LNCaP clone FGC (cell line): Measurements from ENCODE around the gene MCM3.

Experiments
- DNase-seq: peaks from one replicate; pipeline ENCODE4 v3.0.0-alpha.2; 2011; ENCODE audit warnings: low read depth
- H3K4me3 ChIP-seq: 2 replicates; pipeline ENCODE4 v1.5.1; 2011; ENCODE audit warnings: mild to moderate bottlenecking, low read depth, low read length, control low read depth
- TF ChIP-seq, protein P1 (sequence below): IDR thresholded peaks from 2 replicates; pipeline ENCODE4 v1.5.1; 2012; ENCODE audit warnings: mild to moderate bottlenecking; ENCODE audit not compliant: control insufficient read depth, insufficient read depth; ENCODE audit errors: extremely low read depth

The MCM3 gene

GRCh38 chr6:52326540-52327364 is 42.2 kb upstream of the MCM3 start:
- no peak overlapping the region for H3K4me3 ChIP-seq
- TF ChIP-seq, protein P1, sequence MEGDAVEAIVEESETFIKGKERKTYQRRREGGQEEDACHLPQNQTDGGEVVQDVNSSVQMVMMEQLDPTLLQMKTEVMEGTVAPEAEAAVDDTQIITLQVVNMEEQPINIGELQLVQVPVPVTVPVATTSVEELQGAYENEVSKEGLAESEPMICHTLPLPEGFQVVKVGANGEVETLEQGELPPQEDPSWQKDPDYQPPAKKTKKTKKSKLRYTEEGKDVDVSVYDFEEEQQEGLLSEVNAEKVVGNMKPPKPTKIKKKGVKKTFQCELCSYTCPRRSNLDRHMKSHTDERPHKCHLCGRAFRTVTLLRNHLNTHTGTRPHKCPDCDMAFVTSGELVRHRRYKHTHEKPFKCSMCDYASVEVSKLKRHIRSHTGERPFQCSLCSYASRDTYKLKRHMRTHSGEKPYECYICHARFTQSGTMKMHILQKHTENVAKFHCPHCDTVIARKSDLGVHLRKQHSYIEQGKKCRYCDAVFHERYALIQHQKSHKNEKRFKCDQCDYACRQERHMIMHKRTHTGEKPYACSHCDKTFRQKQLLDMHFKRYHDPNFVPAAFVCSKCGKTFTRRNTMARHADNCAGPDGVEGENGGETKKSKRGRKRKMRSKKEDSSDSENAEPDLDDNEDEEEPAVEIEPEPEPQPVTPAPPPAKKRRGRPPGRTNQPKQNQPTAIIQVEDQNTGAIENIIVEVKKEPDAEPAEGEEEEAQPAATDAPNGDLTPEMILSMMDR = no peak
- no peak for DNase-seq

GRCh38 chr6:52325695-52326471 is 41.3 kb upstream of the MCM3 start:
- TF ChIP-seq, protein P1 = no peak
- no peak for DNase-seq
- no peak overlapping the region for H3K4me3 ChIP-seq

DNA sequence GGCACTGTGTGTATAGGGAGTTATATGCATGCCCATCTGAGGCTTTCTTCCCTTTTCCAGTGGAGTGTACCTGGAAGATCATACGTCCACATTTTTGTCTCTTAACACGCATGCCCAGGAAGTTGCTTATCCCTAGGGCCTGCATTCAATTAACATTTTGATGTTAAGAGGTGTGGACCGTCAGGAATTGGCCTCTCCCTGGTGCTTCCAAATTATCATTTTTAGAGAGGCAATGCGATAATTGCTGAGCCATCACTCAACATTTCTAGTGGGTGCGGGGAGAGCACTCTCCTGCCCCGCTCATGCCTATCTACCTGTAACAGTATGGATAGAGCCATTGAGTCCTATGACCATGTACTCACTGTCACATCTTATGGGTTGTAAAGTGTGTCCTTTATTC is 39.6 kb upstream of the MCM3 start:
- TF ChIP-seq, protein P1 = no peak
- no peak overlapping the region for H3K4me3 ChIP-seq
- DNase-seq = no peak

GRCh38 chr6:52317841-52318581 is 33.5 kb upstream of the MCM3 start:
- no peak overlapping the region for H3K4me3 ChIP-seq
- no peak for DNase-seq
- TF ChIP-seq, protein P1 = no peak

DNA sequence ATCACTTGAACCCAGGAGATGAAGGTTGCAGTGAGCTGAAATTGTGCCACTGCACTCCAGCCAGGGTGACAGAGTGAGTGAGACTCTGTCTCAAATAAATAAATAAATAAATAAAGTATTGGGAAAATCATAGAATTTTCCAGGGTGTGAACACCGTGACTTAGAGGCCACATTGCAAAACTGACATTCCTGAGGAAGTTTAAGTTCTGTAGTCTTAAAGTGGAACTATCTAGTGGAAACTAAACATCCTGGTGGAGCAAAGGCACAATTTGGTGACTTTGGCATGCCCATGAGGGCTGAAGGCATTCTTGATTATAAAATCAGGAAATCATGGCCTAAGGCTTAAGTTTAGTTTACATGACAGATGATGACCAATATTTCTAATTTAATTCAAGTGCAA is 32.7 kb upstream of the MCM3 start:
- TF ChIP-seq, protein P1 = no peak
- DNase-seq = no peak
- no peak overlapping the region for H3K4me3 ChIP-seq

DNA sequence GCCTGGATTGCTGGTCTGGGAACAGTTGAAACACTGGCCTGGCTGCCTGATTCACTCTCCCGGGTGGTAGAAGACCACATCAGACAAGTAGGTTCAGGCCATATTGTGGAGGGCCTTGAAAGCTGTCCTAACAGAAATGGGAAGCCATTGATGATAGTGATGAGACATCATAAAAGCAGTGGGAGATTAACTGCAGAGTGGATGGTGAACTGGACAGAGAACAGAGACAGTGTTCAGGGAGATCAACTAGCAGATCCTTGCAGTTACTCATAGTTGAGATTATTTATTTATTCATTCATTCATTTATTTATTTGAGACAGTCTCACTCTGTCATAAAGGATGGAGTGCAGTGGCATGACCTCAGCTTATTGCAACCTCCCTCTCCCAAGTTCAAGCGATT is 30.2 kb upstream of the MCM3 start:
- no peak overlapping the region for H3K4me3 ChIP-seq
- no peak for DNase-seq
- TF ChIP-seq, protein P1 = no peak
